Sigmoid colon (tissue), 7 donors: ENCODE measurements around the gene DUOX2. TPM values are rescaled to one million over a fixed set of nuclear protein-coding genes. Genes with fewer than 3 reads are reported as not detected.

Experiments
- DNase-seq: peaks from one replicate; pipeline ENCODE4 v3.0.0-alpha.2; 2019
- H3K27ac ChIP-seq, 4 donors: fragments of 200-600 bp; sonication (generic); one replicate each; pipeline ENCODE4 v1.5.1; 2016 to 2019; ENCODE audit warnings: mild to moderate bottlenecking in 1 of 4
- H3K27me3 ChIP-seq, 3 donors: fragments of 200-600 bp; sonication (generic); one replicate each; pipeline ENCODE4 v1.5.1; 2019; ENCODE audit warnings: mild to moderate bottlenecking in 1 of 3
- H3K36me3 ChIP-seq, 4 donors: fragments of 200-600 bp; sonication (generic); one replicate each; pipeline ENCODE4 v1.5.1; 2016 to 2019
- H3K4me1 ChIP-seq, 4 donors: fragments of 200-600 bp; sonication (generic); one replicate each; pipeline ENCODE4 v1.5.1; 2017 to 2019
- H3K4me3 ChIP-seq, 4 donors: fragments of 200-600 bp; sonication (generic); one replicate each; pipeline ENCODE4 v1.5.1; 2017 to 2019; ENCODE audit warnings: mild to moderate bottlenecking in 2 of 4, moderate library complexity in 1 of 4
- H3K9me3 ChIP-seq, 4 donors: fragments of 200-600 bp in 3 of 4; sonication (generic) in 3 of 4; one replicate each; pipeline versions ENCODE4 v1.5.1 to v1.6.1; 2013 to 2019
- CTCF ChIP-seq, 4 experiments: fragments of 450-650 bp in 3 of 4; fragments of 200-600 bp in 1 of 4; IDR thresholded peaks; one replicate each; pipeline ENCODE4 v1.5.1; 2016 to 2019; ENCODE audit warnings: antibody characterized with exemption in 4 of 4, mild to moderate bottlenecking in 3 of 4, moderate library complexity in 2 of 4
- EP300 ChIP-seq, 4 donors: sonication (generic); formaldehyde crosslinking; IDR thresholded peaks; one replicate each; pipeline ENCODE4 v1.6.1; 2017; ENCODE audit warnings: antibody characterized with exemption in 4 of 4
- POLR2A ChIP-seq, 2 donors: fragments of 450-650 bp; IDR thresholded peaks; one replicate each; pipeline ENCODE4 v1.6.1; 2016; ENCODE audit warnings: antibody characterized with exemption in 2 of 2, mild to moderate bottlenecking in 2 of 2, moderate library complexity in 2 of 2
- POLR2AphosphoS5 ChIP-seq, 4 donors: sonication (generic); formaldehyde crosslinking; IDR thresholded peaks; one replicate each; pipeline ENCODE4 v1.6.1; 2017; ENCODE audit warnings: antibody characterized with exemption in 4 of 4
- WGBS, 2 donors: extraction: QIAGEN DNeasy Blood & Tissue Kit; methylation state at CpG; one replicate each; pipeline ENCODE4 v1.1.7; 2013; 5-methylcytosine and 5-hydroxymethylcytosine counted together
- intact Hi-C: fragments of 100-400 bp; cut with DNase I; formaldehyde crosslinking; loops from one replicate; pipeline ENCODE4 v1.15.1; 2023
- polyA plus RNA-seq, 3 donors: library from polyadenylated mRNA; stranded (reverse); fragments of 200-250 nt; gene quantifications; one replicate each; pipeline ENCODE4 v1.2.3, GENCODE V29; 2013
- total RNA-seq, 4 donors: library from RNA; depleted of rRNA; stranded (reverse); fragments of >200 nt; gene quantifications; one replicate each; pipeline ENCODE4 v1.1.0, GENCODE V29; 2016
- donor health status: healthy with polysubstance abuse.
- donor health status: Bipolar disorder and iron deficiency.
- donor health status: healthy.

Gene DUOX2
- total and polyA plus RNA-seq, 7 donors, result 0.14 to 125 (median 0.71) TPM

DNA sequence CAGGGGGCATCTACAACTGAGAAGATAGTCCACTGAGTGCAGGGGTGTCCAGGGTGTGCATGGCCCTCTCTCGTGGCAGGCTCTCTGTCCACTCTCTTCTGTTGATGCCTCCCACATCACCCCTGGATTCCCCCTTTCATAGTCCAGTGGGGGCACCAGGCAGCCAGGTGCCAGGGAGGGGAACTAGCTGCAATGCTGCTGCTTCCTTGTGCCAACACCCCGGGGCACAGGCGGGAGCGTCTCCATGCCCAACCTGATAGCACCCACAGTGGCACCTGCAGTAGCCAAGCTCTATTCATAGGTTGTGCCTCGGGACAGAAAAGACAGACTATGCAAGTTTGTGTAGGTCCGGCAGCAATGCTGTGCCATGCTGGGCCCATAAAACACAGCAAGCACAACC, 11.7 kb downstream of the DUOX2 start:
- Histone ChIP-seq H3K27me3 (no peaks in the 10 kb centered on the region), H3K27ac (no peak overlapping the region), H3K4me1 (no peaks in the 10 kb centered on the region), H3K4me3 (no peak overlapping the region), H3K9me3 (no peaks in the 10 kb centered on the region), H3K36me3 (no peaks in the 10 kb centered on the region)
- TF ChIP-seq POLR2AphosphoS5 (IDR thresholded peaks at IDR 0.05) (no peak), EP300 (IDR thresholded peaks at IDR 0.05) (no peak), CTCF (IDR thresholded peaks at IDR 0.05) (no peak), POLR2A (IDR thresholded peaks at IDR 0.05) (no peak)
- DNase-seq, result no peak
- WGBS, 2 donors, result 83 to 92% methylated on average over 6 of the region's 6 CpGs
- intact Hi-C loops, result no loop called here

GRCh38 chr15:45101749-45102148, 12.2 kb downstream of the DUOX2 start:
- H3K9me3 ChIP-seq, result no peaks in the 10 kb centered on the region
- H3K4me3 ChIP-seq, result no peak overlapping the region
- no peak overlapping the region for H3K27ac ChIP-seq
- H3K4me1 ChIP-seq, result no peaks in the 10 kb centered on the region
- H3K27me3 ChIP-seq, result no peaks in the 10 kb centered on the region
- WGBS, 2 donors, result 95% methylated on average over 12 of the region's 12 CpGs
- intact Hi-C loops, result no loop called here
- DNase-seq, result peak; percentile 40
- TF ChIP-seq CTCF (IDR thresholded peaks at IDR 0.05) (no peak), EP300 (IDR thresholded peaks at IDR 0.05) (no peak), POLR2A (IDR thresholded peaks at IDR 0.05) (no peak), POLR2AphosphoS5 (IDR thresholded peaks at IDR 0.05) (no peak)
- H3K36me3 ChIP-seq, result no peaks in the 10 kb centered on the region

GRCh38 chr15:45100884-45101625, 12.9 kb downstream of the DUOX2 start:
- no peaks in the 10 kb centered on the region for H3K27me3 ChIP-seq
- H3K36me3 ChIP-seq, result no peaks in the 10 kb centered on the region
- intact Hi-C loops, result no loop called here
- H3K4me3 ChIP-seq, result no peak overlapping the region
- H3K4me1 ChIP-seq, result no peaks in the 10 kb centered on the region
- DNase-seq, result peak; percentile 13
- no peaks in the 10 kb centered on the region for H3K9me3 ChIP-seq
- 77 to 86% methylated on average over 7 of the region's 7 CpGs for WGBS, 2 donors
- H3K27ac ChIP-seq, result no peak overlapping the region
- no peak for TF ChIP-seq POLR2AphosphoS5 (IDR thresholded peaks at IDR 0.05)
- no peak for TF ChIP-seq CTCF (IDR thresholded peaks at IDR 0.05)
- TF ChIP-seq POLR2A (IDR thresholded peaks at IDR 0.05), result no peak
- TF ChIP-seq EP300 (IDR thresholded peaks at IDR 0.05), result no peak

DNA sequence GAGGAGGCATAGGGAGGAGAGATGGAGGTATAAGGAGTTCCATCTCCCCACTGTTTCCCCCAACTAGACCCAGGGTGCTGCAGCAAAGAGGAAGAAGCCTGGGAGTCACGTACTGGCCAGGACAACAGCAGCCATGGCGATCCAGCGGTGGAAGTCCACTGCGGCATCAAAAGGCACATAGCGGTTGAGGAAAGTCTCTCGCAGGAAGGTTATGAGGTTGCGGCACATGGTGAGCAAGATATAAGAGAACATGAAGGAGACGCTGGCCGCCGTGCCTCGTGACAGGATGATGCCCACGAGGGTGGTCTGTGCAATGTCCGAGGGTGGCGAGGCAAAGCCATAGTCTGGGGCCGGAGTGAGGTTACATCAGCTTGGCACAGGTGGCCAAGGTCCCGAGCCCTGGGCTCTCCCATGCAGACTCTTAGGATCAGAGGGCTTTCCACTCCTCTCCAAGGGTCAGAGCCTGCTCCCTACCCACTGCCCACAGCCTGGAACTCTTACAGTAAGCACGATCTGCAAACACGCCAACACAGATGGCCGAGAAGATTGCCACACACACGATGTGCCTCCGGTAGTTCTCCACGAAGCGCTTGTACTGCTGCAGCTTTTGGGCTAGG, 14.3 kb downstream of the DUOX2 start:
- intact Hi-C loops, result no loop called here
- 89 to 90% methylated on average over 23 of the region's 23 CpGs for WGBS, 2 donors
- no peaks in the 10 kb centered on the region for H3K27me3 ChIP-seq
- H3K4me3 ChIP-seq, result no peak overlapping the region
- no peaks in the 10 kb centered on the region for H3K9me3 ChIP-seq
- TF ChIP-seq CTCF (IDR thresholded peaks at IDR 0.05) (no peak), EP300 (IDR thresholded peaks at IDR 0.05) (no peak), POLR2A (IDR thresholded peaks at IDR 0.05) (no peak), POLR2AphosphoS5 (IDR thresholded peaks at IDR 0.05) (no peak)
- H3K4me1 ChIP-seq, result no peaks in the 10 kb centered on the region
- peak; percentile 57 for DNase-seq
- H3K36me3 ChIP-seq, result no peaks in the 10 kb centered on the region
- H3K27ac ChIP-seq, result no peak overlapping the region
